K562 (cell line): ENCODE measurements around the gene FAM83D. TPM values are rescaled to one million over a fixed set of nuclear protein-coding genes. Genes with fewer than 3 reads are reported as not detected.

ENCODE experiments used
- ATAC-seq: fragments of 200-7000 bp; cut with Tn5 transposase; 3 replicates; pipeline ENCODE4 v1.9.1; 2020; ENCODE audit warnings: moderate library complexity
- BruUV-seq: library from RNA; stranded (reverse); fragments of 400-500 nt; replicated peaks from 2 replicates; lab custom pipeline; 2021; lab: Mats Ljungman, UMichigan
- CTCF ChIA-PET: fragments of 300-600 bp; formaldehyde crosslinking; extraction: SDS; loops from one replicate; lab custom pipeline; 2021; ENCODE audit warnings: low intra/inter-chr PET ratio; lab: Yijun Ruan, JAX
- POLR2A ChIA-PET: fragments of 300-600, 350-650 bp; sonication (Branson Sonifier 250); formaldehyde crosslinking; extraction: SDS; loops from one replicate; lab custom pipeline; 2021; ENCODE audit warnings: antibody characterized with exemption, inconsistent platforms; lab: Yijun Ruan, JAX
- DNase-seq, 4 experiments: peaks; one replicate each; pipeline versions ENCODE4 v3.0.0 to v3.0.0-alpha.2; 2011 to 2018; ENCODE audit warnings: low spot score in 3 of 4, mixed read lengths in 3 of 4; ENCODE audit errors: extremely low read depth in 1 of 4
- FAIRE-seq: peaks from 2 replicates; lab custom pipeline; 2011; peaks lifted over from hg19 to GRCh38; lab: Jason Lieb, UNC
- H2AFZ ChIP-seq: 2 replicates; pipeline ENCODE4 v1.6.0; 2011; ENCODE audit warnings: low read depth, low read length, control low read depth, inconsistent platforms
- H3K27ac ChIP-seq: fragments of 200-600 bp; 3 replicates; pipeline ENCODE4 v1.8.0; 2011; ENCODE audit warnings: low read depth, mild to moderate bottlenecking, control low read depth, inconsistent platforms, low read length, moderate library complexity, mixed read lengths; ENCODE audit errors: extremely low read depth
- H3K27me3 ChIP-seq, 2 experiments: fragments of 300-600 bp in 1 of 2; 2 replicates in 1 of 2; 3 replicates in 1 of 2; pipeline versions ENCODE4 v1.6.0 to v1.8.0; 2011; ENCODE audit warnings: inconsistent platforms in 2 of 2, low read length in 2 of 2, mild to moderate bottlenecking in 1 of 2, mixed read lengths in 1 of 2, moderate library complexity in 1 of 2; ENCODE audit not compliant: control insufficient read depth in 2 of 2, insufficient read depth in 2 of 2
- H3K36me3 ChIP-seq: fragments of 300-600 bp; 3 replicates; pipeline ENCODE4 v1.8.0; 2011; ENCODE audit warnings: mild to moderate bottlenecking, low read length, inconsistent platforms; ENCODE audit not compliant: control insufficient read depth, insufficient read depth
- H3K4me1 ChIP-seq, 2 experiments: fragments of 200-600 bp in 1 of 2; replicated peaks in 1 of 2; 2 replicates in 1 of 2; 3 replicates in 1 of 2; pipeline versions ENCODE4 v1.5.1 to v1.8.0; 2011; ENCODE audit warnings: inconsistent platforms in 2 of 2, low read length in 2 of 2, mild to moderate bottlenecking in 1 of 2, mixed read lengths in 1 of 2, moderate library complexity in 1 of 2; ENCODE audit not compliant: control insufficient read depth in 2 of 2, insufficient read depth in 2 of 2
- H3K4me2 ChIP-seq: 2 replicates; pipeline ENCODE4 v1.6.1; 2011; ENCODE audit warnings: low read length, control low read depth, inconsistent platforms, mixed read lengths; ENCODE audit not compliant: insufficient read depth
- H3K4me3 ChIP-seq: fragments of 200-600 bp; sonication (generic), shearing (Covaris generic); 2 replicates; pipeline ENCODE4 v1.5.1; 2016; ENCODE audit warnings: control low read depth, inconsistent platforms
- H3K79me2 ChIP-seq: fragments of 200-600 bp; 3 replicates; pipeline ENCODE4 v1.8.0; 2011; ENCODE audit warnings: low read length, inconsistent platforms; ENCODE audit not compliant: control insufficient read depth, insufficient read depth
- H3K9ac ChIP-seq, 2 experiments: 2 replicates each; pipeline versions ENCODE4 v1.6.0 to v1.6.1; 2011; ENCODE audit warnings: low read depth in 2 of 2, low read length in 2 of 2, control low read depth in 1 of 2, inconsistent platforms in 1 of 2, mild to moderate bottlenecking in 1 of 2, mixed read lengths in 1 of 2; ENCODE audit not compliant: insufficient read depth in 1 of 2
- H3K9me1 ChIP-seq: one replicate; pipeline ENCODE4 v1.6.0; 2011; ENCODE audit warnings: inconsistent platforms, mild to moderate bottlenecking, low read length, moderate library complexity; ENCODE audit not compliant: control insufficient read depth, insufficient read depth
- H3K9me3 ChIP-seq: replicated peaks from 2 replicates; pipeline ENCODE4 v1.5.1; 2011; ENCODE audit warnings: low read depth, low read length, inconsistent platforms; ENCODE audit not compliant: control insufficient read depth, insufficient read depth
- H4K20me1 ChIP-seq: replicated peaks from 2 replicates; pipeline ENCODE4 v1.6.1; 2011; ENCODE audit warnings: low read length, inconsistent platforms, mixed read lengths; ENCODE audit not compliant: control insufficient read depth, insufficient read depth
- C11orf30 ChIP-seq: fragments of 450-650 bp; IDR thresholded peaks from 2 replicates; pipeline ENCODE4 v1.6.1; 2016; ENCODE audit warnings: low read depth, mild to moderate bottlenecking
- MAFK ChIP-seq: IDR thresholded peaks from 2 replicates; pipeline ENCODE4 v1.6.1; 2011; ENCODE audit warnings: low read length, improper control_type of control experiment
- MNT ChIP-seq, 2 experiments: fragments of 450-650 bp; conservative IDR thresholded peaks; 2 replicates each; pipeline ENCODE4 v1.6.1; 2017; ENCODE audit warnings: mild to moderate bottlenecking in 2 of 2, moderate library complexity in 2 of 2
- ZBTB5 ChIP-seq: fragments of 450-650 bp; IDR thresholded peaks from 2 replicates; pipeline ENCODE4 v1.6.1; 2017; ENCODE audit warnings: antibody characterized with exemption
- ZNF316 ChIP-seq: fragments of 450-650 bp; IDR thresholded peaks from 2 replicates; pipeline ENCODE4 v1.6.1; 2016
- whole genome bisulfite sequencing: fragments of 100-300 bp; shearing (Covaris generic); methylation state at CpG from one replicate; pipeline ENCODE4 v1.1.6; 2016; ENCODE audit warnings: low coverage, mixed read lengths; ENCODE audit not compliant: insufficient coverage; ENCODE audit errors: missing lambda C conversion rate; 5-methylcytosine and 5-hydroxymethylcytosine counted together
- in situ Hi-C: fragments of 300-500 bp; cut with MboI; formaldehyde crosslinking; loops from 4 replicates; pipeline ENCODE4 v1.15.0; 2018; ENCODE audit warnings: inconsistent platforms, mixed read lengths
- intact Hi-C: fragments of 100-400 bp; cut with micrococcal nuclease; formaldehyde crosslinking; loops from 2 replicates; pipeline ENCODE4 v1.14.2; 2022
- polyA plus RNA-seq, 8 experiments: library from polyadenylated mRNA; depleted of rRNA in 4 of 8; stranded (reverse) in 5 of 8; unstranded in 3 of 8; fragments of >200 nt; fragmentation: Nextera tagmentation in 2 of 8; fragmentation: Illumina TruSeq in 1 of 8; extraction: Ambion mirVana in 2 of 8; extraction: Trizol in 1 of 8; gene quantifications; 2 replicates each; pipeline versions ENCODE4 v1.2.1 to v1.2.3, GENCODE V29; 2011 to 2014; ENCODE audit warnings: inconsistent platforms in 1 of 8, missing spikeins in 1 of 8
- total RNA-seq, 7 experiments: library from RNA; depleted of rRNA in 6 of 7; stranded (reverse); fragments of >200 nt in 6 of 7; fragmentation: Illumina TruSeq in 2 of 7; extraction: Trizol in 2 of 7; gene quantifications; 2 replicates each; pipeline versions ENCODE4 v1.2.1 to v1.2.3, GENCODE V29; 2011 to 2021; ENCODE audit warnings: low replicate concordance in 1 of 7
- TF ChIP-seq, protein P1 (sequence below): sonication (generic); formaldehyde crosslinking; IDR thresholded peaks from 2 replicates; pipeline ENCODE4 v1.5.0; 2020; ENCODE audit warnings: missing genetic modification reagents

FAM83D gene
- total and polyA plus RNA-seq, 9 of the 15 experiments (the other 6 are each of a cell fraction or from before 2014, with no cell fraction given): 8.2 to 66.1 (median 43.5) TPM

GRCh38 chr20:38877483-38877882 is 48.7 kb upstream of the FAM83D start:
- ChIA-PET POLR2A (no interaction called here), CTCF (no interaction called here)
- H3K27ac ChIP-seq: no peak overlapping the region
- no peaks in the 10 kb centered on the region for H3K9me1 ChIP-seq
- TF ChIP-seq MNT (conservative IDR thresholded peaks at IDR 0.05): no peak
- TF ChIP-seq ZBTB5: no peak
- TF ChIP-seq C11orf30: peak; percentile 27; the same call in 1 of the 2 replicates
- TF ChIP-seq, protein P1, sequence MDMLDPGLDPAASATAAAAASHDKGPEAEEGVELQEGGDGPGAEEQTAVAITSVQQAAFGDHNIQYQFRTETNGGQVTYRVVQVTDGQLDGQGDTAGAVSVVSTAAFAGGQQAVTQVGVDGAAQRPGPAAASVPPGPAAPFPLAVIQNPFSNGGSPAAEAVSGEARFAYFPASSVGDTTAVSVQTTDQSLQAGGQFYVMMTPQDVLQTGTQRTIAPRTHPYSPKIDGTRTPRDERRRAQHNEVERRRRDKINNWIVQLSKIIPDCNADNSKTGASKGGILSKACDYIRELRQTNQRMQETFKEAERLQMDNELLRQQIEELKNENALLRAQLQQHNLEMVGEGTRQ (CRISPR knock-in tag): no peak
- TF ChIP-seq MAFK: 0 out of 2 replicates have a peak, but pooled peaks have one; percentile 10
- TF ChIP-seq ZNF316: peak; percentile 55
- peaks cover 10 to 13% of the 10 kb centered on the region in 2 experiments; a peak in 4 of 5 replicates for H3K4me1 ChIP-seq
- in situ Hi-C loops: no loop called here
- H3K4me2 ChIP-seq: no peak overlapping the region
- no peak overlapping the region for H3K4me3 ChIP-seq
- no peaks in the 10 kb centered on the region for H3K9me3 ChIP-seq
- H4K20me1 ChIP-seq: peaks cover 22% of the 10 kb centered on the region
- no peak overlapping the region for H3K9ac ChIP-seq
- H3K27me3 ChIP-seq: peaks cover 6 to 18% of the 10 kb centered on the region in 2 experiments
- no peak for FAIRE-seq
- H3K79me2 ChIP-seq: no peaks in the 10 kb centered on the region
- no peak overlapping the region for H2AFZ ChIP-seq
- intact Hi-C loops: no loop called here
- DNase-seq: no peak
- WGBS: 8% methylated on average over 6 of the region's 6 CpGs
- H3K36me3 ChIP-seq: no peaks in the 10 kb centered on the region
- BruUV-seq: no TSS peak
- ATAC-seq: no peak
